Stimulated activated CD4-positive, alpha-beta T cell treated with anti-CD3 and anti-CD28 coated beads, Interleukin-12 subunit alpha, Interleukin-12 subunit beta, amount 100 ng/mL, for 24 hours (primary cell): Measurements from ENCODE around the gene N4BP2L2.
A peak's percentile ranks its signal among the peaks of the same experiment; 100 is the strongest.
"Not testable (repeated sequence)": the region's sequence is repeated elsewhere in the genome, so short reads cannot be mapped to it uniquely, and the experiment has no call there.

ENCODE experiments used
- DNase-seq, 2 experiments: peaks; one replicate each; pipeline ENCODE4 v3.0.0-alpha.2; 2020; ENCODE audit warnings: low read depth in 2 of 2

N4BP2L2 gene

DNA sequence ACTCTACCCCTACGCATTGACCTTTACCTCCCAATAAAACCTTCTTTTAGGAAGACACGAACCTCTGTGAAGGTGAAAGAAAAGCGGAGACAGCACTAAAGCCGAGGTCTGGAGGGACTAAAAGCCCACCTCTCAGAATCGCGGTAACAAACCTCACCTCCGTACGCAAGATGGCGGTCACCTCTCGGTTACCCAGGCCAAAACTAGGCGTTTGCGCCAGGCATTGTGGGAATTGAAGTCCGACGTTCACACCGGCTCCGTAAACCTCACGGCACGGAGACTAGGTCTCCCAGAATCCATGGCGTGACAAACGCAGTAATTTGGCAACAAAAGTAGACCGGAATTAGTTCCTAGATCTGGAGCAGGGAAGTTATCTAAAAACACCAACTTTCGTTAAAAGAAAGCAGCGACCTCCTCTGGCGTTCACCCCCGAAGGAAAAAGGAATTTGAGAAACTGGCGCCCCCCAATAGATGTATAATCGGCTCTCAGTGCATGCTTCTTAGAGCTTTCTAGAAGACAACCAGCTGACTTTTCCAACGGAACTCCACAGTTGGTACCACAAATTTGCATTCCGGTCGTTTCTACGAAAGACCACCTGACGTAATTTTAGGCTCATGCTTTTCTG is at the start of gene N4BP2L2:
Gene N4BP2L2, minus strand, starts transcription at position 175 of the 626 bp plus-strand sequence. CDS start 1,768 bp downstream, outside the sequence.
- peak; percentile 82 to 83 for DNase-seq

DNA sequence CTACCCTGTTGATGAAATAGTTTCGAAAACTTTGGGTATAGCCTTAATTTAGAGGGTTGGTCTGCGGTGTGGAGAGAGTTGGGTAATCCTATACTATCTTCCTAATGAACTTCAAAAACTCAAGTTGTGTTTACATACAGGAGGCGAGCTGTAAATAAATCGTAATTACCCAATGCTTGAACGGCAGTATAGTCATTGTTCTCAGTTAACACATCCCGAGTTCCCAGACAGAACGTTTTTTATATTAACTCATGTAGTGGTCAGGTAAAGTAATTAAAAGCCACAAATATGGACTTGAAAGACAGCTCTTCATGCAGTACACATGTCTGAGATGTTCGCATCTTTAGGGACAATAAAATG is 49.2 kb upstream of the N4BP2L2 start:
- no peak for DNase-seq

DNA sequence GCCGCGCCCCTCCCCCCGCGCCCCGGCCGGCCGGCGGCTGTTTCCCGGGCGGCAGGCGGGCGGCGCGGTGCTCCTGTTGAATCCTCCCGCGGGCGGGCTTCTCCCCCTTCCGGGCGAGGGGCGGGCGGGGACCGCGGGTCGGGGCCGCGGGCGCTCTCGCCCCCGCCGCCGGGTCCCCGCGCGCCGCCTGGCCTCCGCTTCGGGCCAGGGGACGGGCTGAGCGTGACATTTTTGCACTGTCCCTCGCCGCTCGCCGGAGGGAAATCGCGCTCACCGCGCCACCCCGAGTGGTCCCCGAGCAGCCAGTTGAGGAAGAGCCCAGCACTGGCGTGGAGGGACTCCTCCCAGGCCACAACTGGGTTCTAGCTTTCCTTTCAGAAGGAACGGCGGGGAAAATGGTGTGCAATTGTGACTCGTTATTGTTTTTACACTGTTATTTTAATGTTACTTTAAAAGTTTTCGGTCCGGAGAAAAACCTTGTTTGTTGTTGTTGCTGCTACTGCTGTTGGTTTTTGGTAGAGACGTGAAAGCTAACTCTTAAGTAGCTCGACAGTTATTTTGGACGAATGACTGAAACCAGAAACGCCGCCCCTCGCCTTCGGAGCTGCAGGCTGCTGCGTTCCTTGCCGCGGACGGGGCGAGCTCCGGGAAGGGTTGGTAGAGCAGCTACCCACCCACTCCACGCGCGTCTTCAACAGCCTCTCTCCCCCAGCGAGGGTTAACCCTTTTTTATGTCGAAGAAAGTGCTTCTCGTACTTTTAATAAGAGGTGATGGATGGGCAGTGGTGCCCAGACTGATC is 48.6 kb upstream of the N4BP2L2 start:
- DNase-seq, result peak in 1 of 2 experiments; percentile 44

DNA sequence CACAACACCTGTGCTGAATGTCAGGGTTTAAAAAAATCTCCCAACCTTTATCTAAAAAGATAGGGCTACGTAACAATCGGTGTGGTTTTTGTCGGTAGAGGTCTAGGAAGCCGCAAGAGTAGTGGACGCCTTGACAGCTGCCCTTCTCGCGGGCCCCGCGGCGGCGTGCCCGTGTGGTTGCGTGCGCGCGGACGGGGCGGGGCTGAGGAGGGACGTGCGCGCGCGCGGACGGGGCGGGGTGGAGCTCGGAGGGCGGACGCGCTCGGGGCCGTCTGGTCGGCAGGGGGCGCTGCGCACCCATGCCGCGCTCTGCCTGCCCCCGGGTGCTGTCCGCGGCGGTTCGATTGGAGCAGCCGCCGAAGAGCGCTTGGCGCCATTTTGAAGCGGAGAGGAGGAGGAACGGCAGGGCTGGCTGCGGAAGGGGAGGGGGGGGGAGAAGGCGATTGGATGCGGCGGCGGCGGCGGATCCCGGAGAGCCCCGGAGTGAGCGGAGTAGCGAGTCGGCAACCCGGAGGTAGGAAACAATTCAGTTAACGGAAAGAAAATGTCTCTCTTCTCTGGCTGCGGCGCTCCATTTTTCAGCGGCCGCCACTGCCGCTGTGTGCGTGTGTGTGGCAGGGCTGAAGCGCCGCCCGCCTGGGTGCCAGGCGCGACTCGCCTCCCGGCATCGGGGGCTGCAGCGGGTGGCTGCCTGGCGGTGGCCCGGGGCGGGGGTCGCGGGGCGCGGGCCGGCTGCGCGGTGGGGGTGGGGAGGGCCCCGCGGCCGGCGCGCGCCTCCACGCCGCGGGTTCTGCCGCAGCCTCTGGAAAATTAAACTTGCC is 47.7 kb upstream of the N4BP2L2 start, which contains the start of gene PDS5B:
Gene PDS5B, plus strand, starts transcription at position 373 of the 821 bp plus-strand sequence. CDS start 62,321 bp downstream, outside the sequence.
- DNase-seq, result peak; percentile 83 to 89

DNA sequence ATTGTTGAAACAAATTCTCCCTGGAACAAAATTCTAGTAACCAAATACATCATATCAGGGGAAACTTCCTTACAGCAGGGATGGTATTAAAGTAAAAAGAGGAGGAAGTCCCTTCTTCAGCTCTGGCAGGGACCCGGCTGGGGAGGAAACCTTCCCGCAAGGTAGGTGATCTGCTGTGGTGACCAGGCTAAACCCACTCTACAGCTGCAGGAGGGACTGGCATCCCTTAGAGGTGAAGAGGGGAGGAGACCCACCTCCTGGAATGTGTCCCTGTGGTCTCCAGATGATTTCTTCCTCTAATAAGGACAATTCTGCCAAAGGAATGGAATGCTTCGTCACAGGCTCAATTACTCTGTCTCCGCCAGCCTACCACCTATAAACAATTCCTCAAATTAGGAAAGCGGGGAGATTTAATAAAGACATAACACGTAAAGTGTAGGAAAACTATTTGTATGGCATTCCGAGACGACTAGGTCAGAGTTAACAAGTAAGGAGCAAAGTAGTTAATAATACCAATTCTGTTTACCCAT is 47.0 kb upstream of the N4BP2L2 start:
- DNase-seq, result no peak

DNA sequence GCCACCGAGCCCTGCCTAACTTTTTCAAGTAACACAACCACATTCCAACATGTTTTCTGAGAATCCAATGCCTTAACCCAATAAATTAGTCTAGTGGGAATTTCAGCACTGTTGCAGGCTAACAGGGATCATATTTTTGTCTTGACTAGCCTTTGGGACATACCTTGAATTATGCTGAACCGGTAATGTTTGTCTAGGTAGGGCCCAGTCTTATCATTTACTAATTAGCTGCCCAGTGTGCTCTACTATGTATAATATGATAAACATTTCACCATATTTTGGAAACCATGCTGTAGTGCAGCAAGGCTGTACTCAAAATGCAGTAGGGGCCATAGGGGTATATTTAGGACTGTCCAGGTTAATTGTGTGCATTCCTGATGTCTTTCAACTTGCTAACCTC is 44.4 kb upstream of the N4BP2L2 start:
- DNase-seq, result no peak

DNA sequence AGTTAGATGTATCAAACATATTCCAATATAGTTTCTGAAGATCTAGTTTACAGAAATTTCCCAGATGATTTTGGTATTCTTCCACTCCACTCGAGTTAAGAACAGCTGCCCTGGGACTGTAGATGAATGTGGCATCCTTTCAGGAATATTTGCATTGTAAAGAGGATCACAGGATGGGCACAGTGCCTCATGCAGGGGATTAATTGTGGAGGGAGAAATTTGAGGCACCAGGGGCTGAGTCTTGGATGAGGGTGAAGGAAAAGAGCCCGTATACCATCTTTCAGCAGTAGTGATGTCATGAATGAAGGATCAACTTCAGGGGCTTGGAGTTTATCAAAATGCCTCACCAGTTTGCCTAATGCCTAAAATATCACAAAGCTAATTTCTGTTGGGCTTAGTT is 43.7 kb upstream of the N4BP2L2 start:
- no peak for DNase-seq

DNA sequence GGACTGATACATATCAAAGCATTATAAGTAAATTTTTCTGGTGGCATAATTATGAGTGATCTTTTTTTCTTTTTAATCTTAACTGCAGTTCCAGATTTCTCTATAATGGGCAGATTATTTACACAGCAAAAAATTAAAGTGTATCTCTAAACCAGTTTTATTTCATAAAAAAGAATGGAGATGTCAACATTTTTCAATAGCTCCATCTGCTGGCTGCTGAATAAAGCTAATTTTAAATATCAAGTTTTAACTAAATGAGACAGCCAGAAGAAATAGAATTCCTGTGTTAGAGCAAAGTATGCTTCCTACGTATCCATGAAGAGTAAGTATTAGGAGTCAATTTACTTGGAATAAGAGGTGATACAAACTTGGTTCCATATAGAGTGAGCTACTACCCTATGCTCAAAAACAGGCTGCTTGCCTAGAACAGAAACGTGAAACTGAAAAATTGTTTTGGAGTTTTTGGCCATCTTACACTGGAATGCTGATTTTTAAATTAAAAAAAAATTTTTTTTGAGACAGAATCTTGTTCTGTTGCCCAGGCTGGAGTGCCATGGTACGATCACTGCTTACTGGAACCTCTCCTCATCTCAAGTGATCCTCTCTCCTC is 42.7 kb upstream of the N4BP2L2 start:
- DNase-seq, result no peak

DNA sequence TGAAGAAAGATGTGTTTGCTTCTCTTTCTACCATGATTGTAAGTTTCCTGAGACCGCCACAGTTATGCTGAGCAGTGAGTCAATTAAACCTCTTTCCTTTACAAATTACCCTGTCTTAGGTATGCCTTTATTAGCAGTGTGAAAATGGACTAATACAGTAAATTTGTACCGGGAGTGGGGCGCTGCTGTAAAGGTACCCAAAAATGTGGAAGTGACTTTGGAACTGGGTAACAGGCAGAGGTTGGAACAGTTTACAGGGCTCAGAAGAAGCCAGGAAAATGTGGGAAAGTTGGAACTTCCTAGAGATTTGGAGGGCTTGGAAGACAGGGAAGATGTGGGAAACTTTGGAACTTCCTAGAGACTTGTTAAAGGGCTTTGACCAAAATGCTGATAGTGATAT is 38.4 kb upstream of the N4BP2L2 start:
- no peak for DNase-seq

DNA sequence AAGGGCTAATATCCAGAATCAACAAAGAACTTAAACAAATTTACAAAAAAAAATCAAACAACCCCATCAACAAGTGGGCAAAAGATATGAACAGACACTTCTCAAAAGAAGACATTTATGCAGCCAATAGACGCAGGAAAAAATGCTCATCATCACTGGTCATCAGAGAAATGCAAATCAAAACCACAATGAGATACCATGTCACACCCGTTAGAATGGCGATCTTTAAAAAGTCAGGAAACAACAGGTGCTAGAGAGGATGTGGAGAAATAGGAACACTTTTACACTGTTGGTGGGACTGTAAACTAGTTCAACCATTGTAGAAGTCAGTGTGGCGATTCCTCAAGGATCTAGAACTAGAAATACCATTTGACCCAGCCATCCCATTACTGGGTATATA is 37.1 kb upstream of the N4BP2L2 start:
- not testable (repeated sequence) for DNase-seq

DNA sequence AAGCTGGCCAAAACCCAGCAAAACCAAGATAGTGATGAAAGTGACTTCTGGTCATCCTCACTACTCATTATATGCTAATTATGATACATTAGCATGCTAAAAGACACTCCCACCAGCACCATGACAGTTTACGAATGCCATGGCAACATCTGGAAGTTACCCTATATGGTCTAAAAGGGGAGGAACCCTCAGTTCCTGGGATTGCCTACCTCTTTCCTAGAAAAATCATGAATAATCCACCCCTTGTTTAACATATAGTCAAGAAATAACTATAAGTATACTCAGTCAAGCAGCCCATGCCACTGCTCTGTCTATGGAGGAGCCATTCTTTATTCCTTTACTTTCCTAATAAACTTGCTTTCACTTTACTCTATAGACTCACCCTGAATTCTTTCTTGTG is 22.2 kb upstream of the N4BP2L2 start:
- DNase-seq, result not testable (repeated sequence)

DNA sequence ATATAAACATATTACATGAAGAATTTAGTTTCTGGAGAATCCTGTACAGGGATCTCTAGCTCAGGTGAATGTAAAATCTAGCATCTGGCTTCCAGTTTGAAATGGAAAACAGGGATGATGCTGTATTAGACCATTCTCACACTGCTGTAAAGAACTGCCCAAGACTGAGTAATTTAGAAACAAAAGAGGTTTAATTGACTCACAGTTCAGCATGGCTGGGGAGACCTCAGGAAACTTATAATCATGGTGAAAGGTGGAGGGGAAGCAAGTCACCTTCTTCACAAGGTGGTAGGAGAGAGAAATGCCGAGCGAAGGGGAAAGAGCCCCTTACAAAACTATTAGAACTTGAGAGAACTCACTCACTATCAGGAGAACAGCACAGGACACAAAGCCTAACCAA is 17.0 kb upstream of the N4BP2L2 start:
- no peak for DNase-seq

DNA sequence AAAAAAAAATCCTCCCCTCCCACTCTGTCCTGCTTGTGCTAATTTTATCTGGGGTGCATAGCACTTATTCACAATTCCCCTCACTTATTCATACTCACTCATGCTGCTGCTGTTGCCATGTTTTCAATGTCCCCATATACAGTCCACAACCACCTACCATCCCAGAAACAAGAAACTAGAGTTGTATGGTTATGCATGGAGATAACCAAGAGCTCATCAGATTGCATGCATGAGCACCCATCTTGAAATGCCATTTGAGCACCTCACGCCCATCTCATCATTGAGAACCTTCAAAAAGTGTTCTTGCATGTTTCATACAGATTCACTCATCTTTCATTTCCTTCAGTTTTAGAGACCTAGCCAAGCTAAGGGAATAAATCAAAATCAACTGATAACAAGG is 15.1 kb upstream of the N4BP2L2 start:
- no peak for DNase-seq

DNA sequence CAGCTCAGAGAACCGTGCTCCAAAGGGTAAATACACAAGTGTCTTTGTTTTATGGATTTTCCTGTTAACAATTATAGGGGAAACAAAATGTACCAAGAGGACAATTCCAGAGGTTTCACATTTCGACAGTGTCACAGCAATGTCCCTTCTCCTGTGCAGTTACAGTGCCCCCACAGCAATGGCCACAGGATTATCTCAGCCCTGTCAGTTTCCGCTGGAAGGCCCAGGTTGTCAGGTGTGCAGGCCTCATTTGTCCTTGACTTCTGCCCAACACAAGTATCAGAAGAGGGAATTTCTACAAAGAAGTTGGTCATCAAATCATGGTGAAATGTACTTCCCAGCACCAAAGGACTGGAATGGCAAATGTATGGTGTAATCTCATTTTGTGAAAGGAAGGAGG is 11.2 kb upstream of the N4BP2L2 start:
- DNase-seq, result no peak

DNA sequence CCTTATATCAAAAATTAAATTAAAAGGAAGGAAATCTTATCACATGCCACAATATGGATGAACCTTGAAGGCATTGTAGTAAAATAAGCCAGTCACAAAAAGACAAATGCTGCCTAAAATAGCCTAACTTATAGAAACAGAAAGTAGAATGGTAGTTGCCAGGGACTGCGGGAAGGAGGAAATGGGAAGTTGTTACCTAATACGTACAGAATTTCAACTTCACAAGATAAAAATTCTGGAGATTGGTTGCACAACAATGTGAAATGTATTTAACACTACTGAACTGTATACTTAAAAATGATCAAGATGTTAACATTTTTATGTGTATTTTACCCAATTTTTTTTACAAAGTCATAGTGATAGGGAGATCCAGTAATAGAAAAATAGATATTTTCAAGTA is 10.2 kb upstream of the N4BP2L2 start:
- no peak for DNase-seq

DNA sequence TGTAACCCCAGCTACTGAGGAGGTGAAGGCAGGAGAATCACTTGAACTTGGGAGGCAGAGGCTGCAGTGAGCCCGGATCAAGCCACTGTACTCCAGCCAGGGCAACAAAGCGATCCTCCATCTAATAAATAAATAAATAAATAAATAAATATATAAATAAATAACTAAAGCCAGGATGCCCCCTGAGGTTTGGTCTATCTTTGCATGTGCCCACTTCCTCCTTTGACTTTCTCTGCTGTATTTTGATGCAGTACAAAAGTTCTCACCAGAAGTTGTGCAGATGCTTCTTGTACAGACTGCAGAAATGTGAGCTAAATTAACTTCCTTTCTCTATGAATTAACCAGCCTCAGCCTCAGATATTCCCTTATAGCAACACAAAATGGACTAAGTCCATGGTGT is 6.5 kb upstream of the N4BP2L2 start:
- DNase-seq, result no peak

DNA sequence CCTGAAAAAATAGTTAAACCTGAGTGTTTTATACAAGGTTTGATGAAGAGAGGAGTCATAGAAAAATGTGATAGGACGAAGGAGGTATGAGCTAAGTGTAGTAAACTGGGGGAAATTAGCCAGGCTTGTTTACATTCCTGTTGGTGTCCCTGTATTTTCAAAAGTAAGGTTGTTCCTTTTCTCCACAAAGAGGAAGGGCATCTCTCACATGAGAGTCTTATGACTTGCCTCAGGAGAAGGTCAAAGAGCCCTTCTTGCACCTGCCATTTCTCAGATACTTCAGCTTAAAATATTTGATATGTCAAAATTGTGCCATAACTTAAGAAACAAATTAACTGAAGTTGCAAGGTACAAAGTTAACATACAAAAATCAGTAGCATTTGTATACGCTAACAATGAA is 3.6 kb upstream of the N4BP2L2 start:
- DNase-seq, result no peak

DNA sequence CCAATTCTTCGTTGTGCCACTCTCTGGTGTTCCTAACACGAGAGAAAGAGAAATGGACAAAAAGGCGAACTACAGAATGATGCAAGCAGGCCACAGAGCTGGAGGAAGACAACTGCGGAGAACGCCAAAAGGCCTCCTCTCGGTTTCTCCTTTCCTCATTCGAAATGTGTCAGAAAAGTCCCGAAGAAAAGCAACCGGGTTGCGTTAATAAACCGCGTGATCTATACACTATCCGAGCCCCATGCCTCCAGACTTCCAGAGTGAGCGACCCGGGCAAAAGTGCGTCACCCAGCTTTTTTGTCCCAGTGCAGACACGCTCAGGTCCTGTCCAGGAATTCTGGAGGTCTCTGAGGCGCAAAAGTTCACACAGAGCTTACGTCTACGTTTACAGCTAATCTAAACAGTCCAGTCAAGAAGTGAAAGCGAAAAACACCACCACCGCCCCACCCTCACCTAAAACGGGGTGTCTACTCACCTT is 413 bp downstream of the N4BP2L2 start:
- no peak for DNase-seq

DNA sequence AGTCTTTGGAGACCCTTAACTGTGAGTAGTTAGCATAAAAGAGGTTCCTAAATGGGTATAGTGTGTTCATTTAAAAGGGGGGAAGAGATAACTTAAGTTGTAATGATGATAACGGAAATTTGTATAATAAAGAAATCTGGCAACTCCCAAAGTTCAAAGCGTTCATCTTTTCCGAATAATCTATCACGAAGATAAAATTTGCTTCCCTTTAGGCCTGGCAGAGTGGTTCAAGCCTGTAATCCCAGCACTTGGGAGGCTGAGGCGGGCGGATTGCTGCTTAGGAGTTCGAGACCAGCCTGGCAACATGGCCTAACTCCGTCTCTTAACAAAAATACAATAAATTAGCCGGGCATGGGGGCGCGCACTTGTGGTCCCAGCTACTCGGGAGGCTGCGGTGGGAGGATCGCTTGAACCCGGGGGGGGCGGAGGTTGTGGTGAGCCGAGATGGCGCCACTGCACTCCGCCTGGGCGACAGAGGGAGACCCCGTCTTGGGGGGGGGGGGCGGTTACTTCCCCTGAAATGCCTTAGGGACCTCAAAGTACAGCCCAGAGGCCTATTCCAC is 934 bp downstream of the N4BP2L2 start:
- peak in 1 of 2 experiments; percentile 30 for DNase-seq

DNA sequence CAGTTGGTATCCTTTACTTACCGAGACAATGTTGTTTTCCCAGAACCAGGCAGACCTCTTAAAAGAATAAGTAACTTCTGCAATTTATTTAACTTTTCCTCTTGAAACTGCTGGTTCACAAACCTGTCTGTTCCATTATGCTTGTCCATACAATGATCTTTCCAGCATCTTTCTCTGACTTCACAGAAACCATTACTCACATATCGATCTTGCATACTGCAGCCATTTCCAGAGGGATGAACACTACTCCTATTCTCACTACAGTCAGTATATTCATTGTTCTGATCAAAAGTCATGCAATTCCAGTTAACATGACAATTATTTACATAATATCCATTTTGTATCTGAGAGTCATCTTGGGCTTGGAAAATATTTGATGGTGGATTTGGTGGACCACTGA is 2.8 kb downstream of the N4BP2L2 start:
- DNase-seq, result no peak

DNA sequence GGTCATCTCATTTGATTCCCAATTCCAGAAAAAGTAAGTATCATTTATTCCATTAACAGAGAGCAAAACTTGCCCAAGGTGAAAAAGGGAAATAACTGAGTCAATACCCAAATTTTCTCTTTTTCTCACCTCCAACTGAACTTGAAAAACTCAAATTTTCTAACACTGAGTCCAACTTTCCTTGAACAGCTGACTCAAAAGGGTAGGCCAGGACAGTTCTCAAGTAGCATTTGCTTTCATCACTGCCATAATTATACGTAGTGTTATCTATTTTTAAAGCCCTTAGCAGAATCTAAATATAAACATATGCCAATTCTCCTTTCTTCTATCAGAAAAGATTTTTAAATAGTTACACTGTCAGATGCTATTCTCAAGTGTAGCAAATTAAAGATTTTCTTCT is 3.5 kb downstream of the N4BP2L2 start:
- no peak for DNase-seq
